SH-SY5Y (cell line): ENCODE results near the gene KRT83.

Experiments
- GATA2 ChIP-seq: IDR thresholded peaks from 2 replicates; pipeline ENCODE4 v1.6.1; 2011; ENCODE audit warnings: mild to moderate bottlenecking, low read depth, low read length
- GATA3 ChIP-seq: IDR thresholded peaks from 2 replicates; pipeline ENCODE4 v1.6.1; 2011; ENCODE audit warnings: low read depth, mild to moderate bottlenecking, low read length, moderate library complexity

GRCh38 chr12:52285172-52285745, 35.9 kb downstream of the KRT83 start:
- TF ChIP-seq GATA2 (no peak), GATA3 (no peak)
